Retinal pigment epithelial cell (primary cell): ENCODE results near the gene POLR1A.

Source experiments
- DNase-seq: peaks from one replicate; pipeline ENCODE4 v3.0.0-alpha.2; 2010; ENCODE audit warnings: low read depth
- H3K4me3 ChIP-seq: 2 replicates; pipeline ENCODE4 v1.5.1; 2011; ENCODE audit warnings: mild to moderate bottlenecking, low read length, control low read depth, moderate library complexity
- CTCF ChIP-seq: conservative IDR thresholded peaks from 2 replicates; pipeline ENCODE4 v1.5.1; 2011; ENCODE audit warnings: low read depth, low read length, control low read depth, inconsistent platforms

POLR1A gene

DNA sequence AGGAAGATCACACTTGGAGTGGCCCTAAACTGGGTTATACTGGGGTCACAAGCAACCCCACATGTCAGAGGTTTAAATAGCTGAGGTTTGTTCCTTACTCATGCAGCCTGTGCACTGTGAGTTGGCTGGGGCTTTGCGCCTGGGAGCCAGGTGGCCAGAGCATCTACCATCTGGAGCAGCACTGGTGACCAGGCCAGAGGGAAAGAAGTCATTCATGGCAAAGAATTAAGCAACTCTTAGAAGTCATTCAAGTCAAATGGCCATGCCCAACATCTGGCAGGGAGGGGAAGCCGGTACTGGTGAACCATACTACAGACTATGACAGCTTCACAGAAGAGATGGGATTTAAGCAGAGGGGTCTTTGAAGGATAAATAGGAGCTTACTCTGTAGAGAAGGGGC is 90.7 kb downstream of the POLR1A start:
- DNase-seq, result no peak
- no peak overlapping the region for H3K4me3 ChIP-seq
- no peak for TF ChIP-seq CTCF

DNA sequence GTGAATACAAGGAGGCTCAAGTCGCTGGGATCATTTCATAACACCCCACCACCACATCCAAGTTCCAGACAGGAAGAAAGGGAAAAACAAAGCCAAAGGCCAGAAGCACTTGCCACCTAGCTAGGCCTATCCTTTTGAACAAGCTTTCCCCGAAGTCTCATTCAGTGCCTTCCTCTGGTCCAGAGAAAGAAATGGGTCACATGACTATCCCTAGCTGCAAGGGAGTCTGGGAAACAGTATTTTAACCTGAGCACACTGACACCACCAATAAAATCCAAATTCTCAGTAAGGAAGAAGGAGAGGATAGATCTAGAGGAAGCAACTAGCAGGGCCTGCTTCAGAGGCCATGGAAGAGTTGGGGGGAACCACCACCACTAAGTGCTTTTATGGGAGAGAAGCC is 91.2 kb downstream of the POLR1A start:
- no peak overlapping the region for H3K4me3 ChIP-seq
- no peak for DNase-seq
- TF ChIP-seq CTCF, result no peak

DNA sequence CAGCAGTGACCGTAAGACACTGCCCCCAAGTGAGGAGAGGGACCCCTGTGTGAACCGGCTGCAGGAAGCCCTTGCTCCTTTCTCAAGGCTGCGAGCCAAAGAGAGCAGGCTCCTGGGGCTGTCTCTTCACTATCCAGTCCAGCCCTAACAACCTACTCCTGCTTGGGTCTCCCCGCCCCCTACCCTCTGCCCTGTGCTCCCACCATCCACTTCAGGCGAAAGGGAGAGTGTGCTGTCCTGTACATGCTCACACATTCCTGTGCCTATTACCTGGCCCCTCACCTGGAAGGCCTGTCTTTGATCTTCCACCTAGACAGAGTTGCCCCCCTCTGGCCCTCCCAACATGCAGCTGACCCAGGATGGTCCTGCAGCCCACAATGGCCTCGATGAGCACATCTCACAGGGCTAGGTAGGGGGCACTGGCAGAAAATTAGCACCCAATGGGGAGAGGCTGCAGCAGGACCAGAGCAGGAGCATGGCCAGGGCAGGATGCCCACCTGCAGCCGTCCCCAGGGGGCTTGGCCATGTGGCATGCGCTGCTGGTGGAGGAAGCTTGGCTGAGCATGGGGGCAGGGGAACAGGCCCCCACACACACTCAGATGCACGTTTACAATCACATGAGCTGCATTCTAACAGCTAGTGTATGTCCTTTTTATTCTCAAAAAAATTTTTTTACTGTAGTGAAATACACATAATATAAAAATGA is 93.5 kb downstream of the POLR1A start:
- DNase-seq, result no peak
- H3K4me3 ChIP-seq, result no peak overlapping the region
- no peak for TF ChIP-seq CTCF

- no peak for TF ChIP-seq CTCF
Observed at GRCh38 chr2:86011449-86011941, 94.2 kb downstream of the POLR1A start.

GRCh38 chr2:86010083-86010482 is 95.6 kb downstream of the POLR1A start:
- no peak overlapping the region for H3K4me3 ChIP-seq
- TF ChIP-seq CTCF, result no peak
- no peak for DNase-seq

More at GRCh38 chr2:86011449-86011941, 94.2 kb downstream of the POLR1A start:
- DNase-seq, result no peak
- no peak overlapping the region for H3K4me3 ChIP-seq

- TF ChIP-seq CTCF, result no peak
- H3K4me3 ChIP-seq, result no peak overlapping the region
- DNase-seq, result no peak
Observed at GRCh38 chr2:86006524-86006923, 99.2 kb downstream of the POLR1A start.

DNA sequence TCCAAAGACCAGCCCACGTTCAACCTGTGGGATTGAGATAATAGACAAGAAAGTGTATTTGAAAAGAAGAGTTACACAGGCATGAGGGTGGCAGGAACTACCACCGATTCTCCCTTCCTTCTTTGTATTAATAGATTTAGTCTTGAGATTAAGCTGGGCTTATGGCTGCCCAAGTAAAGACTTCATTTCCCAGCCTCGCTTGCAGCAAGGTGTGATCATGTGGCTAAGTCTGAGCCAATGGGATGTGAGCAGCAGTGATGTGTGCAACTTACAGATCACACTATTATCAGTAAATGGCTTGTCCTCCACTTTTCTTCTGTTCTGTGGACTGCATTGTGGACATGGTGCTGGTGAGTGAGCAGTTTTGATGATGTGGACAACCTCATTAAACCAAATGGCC is 101.7 kb downstream of the POLR1A start:
- TF ChIP-seq CTCF, result no peak
- H3K4me3 ChIP-seq, result no peak overlapping the region
- DNase-seq, result no peak
